GM23338 (cell line): ENCODE measurements around the gene RBM28. TPM values are rescaled to one million over a fixed set of nuclear protein-coding genes. Genes with fewer than 3 reads are reported as not detected.

Experiments used
- ATAC-seq: fragments of 200-7000 bp; cut with Tn5 transposase; 3 replicates; pipeline ENCODE4 v1.9.1; 2020
- DNase-seq: peaks from one replicate; pipeline ENCODE4 v3.0.0-alpha.2; 2015; ENCODE audit warnings: low spot score
- H2AFZ ChIP-seq: fragments of 200-600 bp; sonication (generic); 2 replicates; pipeline ENCODE4 v1.8.0; 2016; ENCODE audit warnings: antibody characterized with exemption, mild to moderate bottlenecking, moderate library complexity
- H3F3A ChIP-seq: fragments of 200-600 bp; sonication (generic); replicated peaks from 2 replicates; pipeline ENCODE4 v1.8.0; 2017; ENCODE audit warnings: antibody characterized with exemption, mixed run types, low read depth
- H3K27ac ChIP-seq: fragments of 200-600 bp; sonication (generic); 2 replicates; pipeline ENCODE4 v1.6.1; 2016; ENCODE audit warnings: low read depth
- H3K27me3 ChIP-seq: fragments of 200-600 bp; sonication (generic); 2 replicates; pipeline ENCODE4 v1.8.0; 2016; ENCODE audit warnings: mild to moderate bottlenecking, mixed run types, moderate library complexity; ENCODE audit not compliant: insufficient read depth
- H3K36me3 ChIP-seq: fragments of 200-600 bp; sonication (generic); 2 replicates; pipeline ENCODE4 v1.8.0; 2016; ENCODE audit warnings: mild to moderate bottlenecking; ENCODE audit not compliant: insufficient read depth
- H3K4me1 ChIP-seq: fragments of 200-600 bp; sonication (generic); 2 replicates; pipeline ENCODE4 v1.8.0; 2016; ENCODE audit warnings: mild to moderate bottlenecking, moderate library complexity; ENCODE audit not compliant: insufficient read depth
- H3K4me2 ChIP-seq: fragments of 200-600 bp; sonication (generic); 2 replicates; pipeline ENCODE4 v1.7.1; 2017; ENCODE audit warnings: mixed run types
- H3K4me3 ChIP-seq: fragments of 200-600 bp; sonication (generic); 2 replicates; pipeline ENCODE4 v1.6.1; 2016; ENCODE audit warnings: mixed run types
- H3K79me2 ChIP-seq: fragments of 200-600 bp; sonication (generic); replicated peaks from 2 replicates; pipeline ENCODE4 v1.8.0; 2017; ENCODE audit warnings: mild to moderate bottlenecking; ENCODE audit not compliant: insufficient read depth
- H3K9me2 ChIP-seq: fragments of 200-600 bp; sonication (generic); 2 replicates; pipeline ENCODE4 v1.8.0; 2017; ENCODE audit not compliant: insufficient read depth
- H4K20me1 ChIP-seq: fragments of 200-600 bp; sonication (generic); replicated peaks from 2 replicates; pipeline ENCODE4 v1.8.0; 2017; ENCODE audit warnings: mild to moderate bottlenecking; ENCODE audit not compliant: insufficient read depth
- H3K27ac Mint-ChIP-seq: 2 replicates; pipeline ENCODE4 v1.8.0; 2020; ENCODE audit warnings: inconsistent platforms, mild to moderate bottlenecking, moderate library complexity, mixed read lengths
- H3K27me3 Mint-ChIP-seq: 3 replicates; pipeline ENCODE4 v1.8.0; 2022; ENCODE audit warnings: low read depth, mild to moderate bottlenecking, moderate library complexity, mixed read lengths, inconsistent platforms; ENCODE audit not compliant: insufficient read depth, poor library complexity
- H3K36me3 Mint-ChIP-seq: 3 replicates; pipeline ENCODE4 v1.8.0; 2021; ENCODE audit warnings: low read depth, mild to moderate bottlenecking, inconsistent platforms, moderate library complexity, mixed read lengths
- H3K4me1 Mint-ChIP-seq: 3 replicates; pipeline ENCODE4 v1.8.0; 2020; ENCODE audit warnings: mild to moderate bottlenecking, inconsistent platforms, mixed read lengths
- H3K4me3 Mint-ChIP-seq: 3 replicates; pipeline ENCODE4 v1.8.0; 2021; ENCODE audit warnings: moderate library complexity, mild to moderate bottlenecking, inconsistent platforms, mixed read lengths
- H3K9me3 Mint-ChIP-seq: 3 replicates; pipeline ENCODE4 v1.8.0; 2020; ENCODE audit warnings: moderate library complexity, mild to moderate bottlenecking, inconsistent platforms, mixed read lengths
- CREB1 ChIP-seq: fragments of 250-450 bp; sonication (Bioruptor Pico); IDR thresholded peaks from 2 replicates; pipeline ENCODE4 v1.5.0; 2020; ENCODE audit warnings: low read depth, mild to moderate bottlenecking, moderate library complexity
- CTCF ChIP-seq, 2 experiments: fragments of 200-600 bp in 1 of 2; sonication (generic) in 1 of 2; conservative IDR thresholded peaks; 2 replicates each; pipeline versions ENCODE4 v1.5.1 to v1.6.1; 2016 to 2017; ENCODE audit warnings: antibody characterized with exemption in 2 of 2, low read depth in 2 of 2, mild to moderate bottlenecking in 2 of 2, moderate library complexity in 1 of 2
- ETS1 ChIP-seq: IDR thresholded peaks from 2 replicates; pipeline ENCODE4 v1.6.1; 2016; ENCODE audit warnings: antibody characterized with exemption
- EZH2 ChIP-seq: fragments of 200-600 bp; sonication (generic); IDR thresholded peaks from one replicate; pipeline ENCODE4 v1.8.0; 2017; ENCODE audit warnings: antibody characterized with exemption, mild to moderate bottlenecking, low read depth; ENCODE audit not compliant: unreplicated experiment
- EZH2phosphoT487 ChIP-seq: fragments of 200-600 bp; sonication (generic); IDR thresholded peaks from one replicate; pipeline ENCODE4 v1.8.1; 2018; ENCODE audit warnings: antibody characterized with exemption; ENCODE audit not compliant: unreplicated experiment
- JUNB ChIP-seq: IDR thresholded peaks from one replicate; pipeline ENCODE4 v1.6.1; 2016; ENCODE audit warnings: antibody characterized with exemption; ENCODE audit not compliant: unreplicated experiment
- NANOG ChIP-seq: IDR thresholded peaks from 2 replicates; pipeline ENCODE4 v1.6.1; 2016; ENCODE audit warnings: antibody characterized with exemption, borderline replicate concordance
- POLR2AphosphoS5 ChIP-seq: IDR thresholded peaks from 2 replicates; pipeline ENCODE4 v1.6.1; 2016; ENCODE audit warnings: antibody characterized with exemption, low read depth
- REST ChIP-seq: IDR thresholded peaks from one replicate; pipeline ENCODE4 v1.6.1; 2018; ENCODE audit warnings: antibody characterized with exemption; ENCODE audit not compliant: unreplicated experiment
- STAT1 ChIP-seq: IDR thresholded peaks from one replicate; pipeline ENCODE4 v1.6.1; 2016; ENCODE audit warnings: antibody characterized with exemption; ENCODE audit not compliant: unreplicated experiment
- ZNF114 ChIP-seq: fragments of 250-450 bp; sonication (Bioruptor Pico); IDR thresholded peaks from 2 replicates; pipeline ENCODE4 v1.5.0; 2020; ENCODE audit warnings: mild to moderate bottlenecking, moderate library complexity
- ZNF331 ChIP-seq: fragments of 250-450 bp; sonication (Bioruptor Pico); IDR thresholded peaks from 2 replicates; pipeline ENCODE4 v1.5.0; 2020; ENCODE audit warnings: low read depth, mild to moderate bottlenecking, moderate library complexity
- ZNF462 ChIP-seq: fragments of 250-450 bp; sonication (Bioruptor Pico); IDR thresholded peaks from 2 replicates; pipeline ENCODE4 v1.5.0; 2020; ENCODE audit warnings: mild to moderate bottlenecking, moderate library complexity
- polyA plus RNA-seq: library from polyadenylated mRNA; unstranded; fragments of >200 nt; fragmentation: Nextera tagmentation; extraction: Ambion mirVana; gene quantifications from 2 replicates; pipeline ENCODE4 v1.2.1, GENCODE V29; 2016
- total RNA-seq: library from RNA; depleted of rRNA; stranded (reverse); fragments of >200 nt; shearing (Covaris generic); gene quantifications from 2 replicates; pipeline ENCODE4 v1.2.3, GENCODE V29; 2014

Gene RBM28
- total and polyA plus RNA-seq, 2 experiments from 2014 or later, result 24.3 to 87.5 TPM

- H3K4me3 ChIP-seq, result no peak overlapping the region
- no peak overlapping the region for H3K27ac ChIP-seq
- no peaks in the 10 kb centered on the region for H4K20me1 ChIP-seq
- ATAC-seq (no peak), DNase-seq (no peak)
- H3K4me1 Mint-ChIP-seq, result no peaks in the 10 kb centered on the region; the same call in 2 of the 3 replicates
- H3K4me2 ChIP-seq, result no peak overlapping the region
- H2AFZ ChIP-seq, result no peak overlapping the region
- no peak overlapping the region for H3K27ac Mint-ChIP-seq
- peaks cover 8% of the 10 kb centered on the region for H3K9me3 Mint-ChIP-seq
- TF ChIP-seq EZH2phosphoT487 (no peak), STAT1 (no peak), POLR2AphosphoS5 (no peak), ZNF331 (no peak), NANOG (no peak), ZNF114 (CRISPR knock-in tag) (no peak), EZH2 (no peak), CREB1 (CRISPR knock-in tag) (no peak), JUNB (no peak), CTCF (conservative IDR thresholded peaks at IDR 0.05; ENCODE audit: low read depth in 2 of 2) (no peak), ZNF462 (no peak), ETS1 (no peak), REST (no peak)
- H3F3A ChIP-seq, result no peaks in the 10 kb centered on the region
- H3K36me3 Mint-ChIP-seq, result peaks cover 5% of the 10 kb centered on the region; the same call in 1 of the 3 replicates
- H3K4me1 ChIP-seq, result no peaks in the 10 kb centered on the region
- H3K9me2 ChIP-seq, result peaks cover 16% of the 10 kb centered on the region; the same call in 1 of the 2 replicates
- no peaks in the 10 kb centered on the region for H3K36me3 ChIP-seq
- H3K79me2 ChIP-seq, result no peaks in the 10 kb centered on the region
- H3K4me3 Mint-ChIP-seq, result no peak overlapping the region
- H3K27me3 ChIP-seq, result no peaks in the 10 kb centered on the region
- H3K27me3 Mint-ChIP-seq, result peaks cover 7% of the 10 kb centered on the region
Observed at GRCh38 chr7:128251337-128251736, 92.4 kb downstream of the RBM28 start.
